GM13976 (cell line): Measurements from ENCODE around the gene AEN.

ENCODE experiments used
- DNase-seq: peaks from one replicate; pipeline ENCODE4 v3.0.0; 2012; ENCODE audit warnings: low spot score
- in situ Hi-C: fragments of 300-500 bp; cut with MboI; formaldehyde crosslinking; loops from one replicate; pipeline ENCODE4 v1.12.0; 2022; ENCODE audit warnings: low sequenced_read_pairs, mixed read lengths, inconsistent platforms; ENCODE audit not compliant: unreplicated experiment
- TF ChIP-seq, protein P1 (sequence below): IDR thresholded peaks from 2 replicates; pipeline ENCODE4 v1.5.1; 2012; ENCODE audit warnings: borderline replicate concordance, mild to moderate bottlenecking; ENCODE audit not compliant: insufficient read depth; ENCODE audit errors: extremely low read depth, missing control alignments, control extremely low read depth

The AEN gene

DNA sequence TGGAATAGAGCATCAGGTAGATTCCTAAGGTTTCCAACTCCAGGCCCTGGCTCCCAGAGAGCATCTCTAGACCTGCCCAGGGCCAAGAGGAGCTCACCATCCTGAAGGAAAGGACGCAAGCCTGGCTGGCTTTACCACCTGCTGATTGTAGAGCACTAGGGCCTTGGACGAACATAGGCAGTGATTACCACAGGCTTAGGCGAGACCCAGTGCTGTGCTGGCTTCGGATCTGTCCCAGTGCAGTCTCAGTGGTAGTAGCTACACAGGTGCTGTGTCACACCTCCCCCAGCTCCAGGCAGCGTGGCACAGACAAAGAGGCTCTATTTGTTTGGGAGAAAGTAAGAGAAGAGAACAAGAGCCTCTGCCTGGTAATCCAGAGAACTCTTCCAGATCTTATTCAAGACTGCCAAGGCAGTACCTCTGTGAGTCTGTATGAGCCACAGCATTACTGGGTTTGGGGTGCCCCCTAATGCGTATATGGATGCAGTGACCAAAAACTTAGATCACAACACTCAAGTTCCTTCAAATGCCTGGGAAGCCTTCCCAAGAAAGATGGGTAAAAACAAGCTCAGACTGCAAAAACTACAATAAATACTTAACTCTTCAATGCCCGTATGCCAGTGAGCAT, 43.1 kb downstream of the AEN start:
- DNase-seq = no peak
- TF ChIP-seq, protein P1, sequence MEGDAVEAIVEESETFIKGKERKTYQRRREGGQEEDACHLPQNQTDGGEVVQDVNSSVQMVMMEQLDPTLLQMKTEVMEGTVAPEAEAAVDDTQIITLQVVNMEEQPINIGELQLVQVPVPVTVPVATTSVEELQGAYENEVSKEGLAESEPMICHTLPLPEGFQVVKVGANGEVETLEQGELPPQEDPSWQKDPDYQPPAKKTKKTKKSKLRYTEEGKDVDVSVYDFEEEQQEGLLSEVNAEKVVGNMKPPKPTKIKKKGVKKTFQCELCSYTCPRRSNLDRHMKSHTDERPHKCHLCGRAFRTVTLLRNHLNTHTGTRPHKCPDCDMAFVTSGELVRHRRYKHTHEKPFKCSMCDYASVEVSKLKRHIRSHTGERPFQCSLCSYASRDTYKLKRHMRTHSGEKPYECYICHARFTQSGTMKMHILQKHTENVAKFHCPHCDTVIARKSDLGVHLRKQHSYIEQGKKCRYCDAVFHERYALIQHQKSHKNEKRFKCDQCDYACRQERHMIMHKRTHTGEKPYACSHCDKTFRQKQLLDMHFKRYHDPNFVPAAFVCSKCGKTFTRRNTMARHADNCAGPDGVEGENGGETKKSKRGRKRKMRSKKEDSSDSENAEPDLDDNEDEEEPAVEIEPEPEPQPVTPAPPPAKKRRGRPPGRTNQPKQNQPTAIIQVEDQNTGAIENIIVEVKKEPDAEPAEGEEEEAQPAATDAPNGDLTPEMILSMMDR = peak; percentile 35
- in situ Hi-C loops = no loop called here

DNA sequence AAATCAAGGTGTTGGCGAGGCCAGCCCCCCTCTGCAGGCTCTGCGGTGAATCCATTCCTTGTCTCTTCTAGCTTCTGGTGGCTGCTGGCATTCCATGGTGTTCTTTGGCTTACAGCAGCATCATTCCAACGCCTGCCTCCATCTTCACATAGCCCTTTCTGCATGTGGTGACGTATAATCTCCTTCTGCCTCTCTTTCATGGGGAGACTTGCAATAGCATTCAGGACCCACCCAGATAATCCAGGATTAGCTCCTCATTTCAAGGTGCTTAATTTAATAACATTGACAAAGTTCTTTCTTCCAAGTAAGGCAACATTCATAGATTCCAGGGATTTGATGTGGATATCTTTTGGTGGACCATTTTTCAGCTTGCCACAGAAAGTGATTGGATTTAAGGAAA, 53.5 kb downstream of the AEN start:
- TF ChIP-seq, protein P1 = no peak
- DNase-seq = no peak
- in situ Hi-C loops = no loop called here

DNA sequence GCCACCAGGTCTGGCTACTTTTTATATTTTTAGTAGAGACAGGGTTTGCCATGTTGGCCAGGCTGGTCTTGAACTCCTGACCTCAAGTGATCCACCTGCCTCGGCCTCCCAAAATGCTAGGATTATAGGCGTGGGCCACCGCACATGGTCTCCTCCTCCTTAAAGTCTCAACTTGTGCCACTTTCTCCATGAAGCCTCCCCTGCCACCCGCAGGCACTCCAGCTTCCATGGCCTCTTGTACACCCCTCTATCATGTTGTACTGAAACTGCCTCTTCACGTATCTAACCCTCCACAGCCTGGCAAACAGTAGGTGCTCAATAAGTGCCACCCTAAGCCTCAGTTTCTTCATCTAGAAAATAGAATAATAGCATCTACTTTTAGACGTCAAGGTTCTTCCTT, 57.6 kb downstream of the AEN start:
- DNase-seq = no peak
- in situ Hi-C loops = no loop called here
- TF ChIP-seq, protein P1 = no peak

DNA sequence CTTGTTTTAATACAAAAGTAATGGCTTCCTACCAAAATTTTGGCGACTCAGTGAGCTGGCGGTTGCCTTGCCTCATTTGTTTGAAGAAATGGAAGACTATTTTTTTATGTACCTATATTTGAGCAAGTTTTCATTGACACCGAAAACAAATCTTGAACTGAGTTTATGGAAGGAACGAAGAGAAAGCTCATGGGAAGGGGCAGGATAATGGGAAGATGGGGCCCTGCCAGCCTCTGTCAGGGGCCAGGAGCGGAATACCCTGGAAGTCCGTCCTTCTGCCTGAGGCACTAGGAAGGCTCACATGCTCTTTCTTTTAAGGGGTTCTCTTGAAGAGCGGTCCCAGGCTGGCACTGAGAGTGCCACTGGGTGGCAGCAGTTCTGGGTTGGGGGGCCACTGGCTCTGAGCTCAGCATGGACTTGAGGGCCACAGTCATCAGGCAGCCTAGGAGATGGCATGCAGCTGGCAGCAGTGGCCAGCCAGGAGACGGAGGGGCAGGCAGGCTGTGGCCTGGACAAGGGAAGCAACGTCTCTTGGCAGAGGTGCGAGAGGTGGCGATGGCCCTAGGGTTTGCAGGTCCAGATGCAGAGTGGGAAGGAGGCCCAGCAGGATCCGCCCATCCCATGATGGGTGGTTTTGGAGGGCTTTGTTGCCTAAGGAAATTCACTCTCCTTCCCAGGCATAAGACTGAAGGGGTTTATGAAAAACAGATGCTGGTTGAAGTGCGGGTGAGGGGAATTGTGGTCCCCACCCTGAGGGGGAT, 59.3 kb downstream of the AEN start:
- in situ Hi-C loops = no loop called here
- TF ChIP-seq, protein P1 = no peak
- DNase-seq = no peak

DNA sequence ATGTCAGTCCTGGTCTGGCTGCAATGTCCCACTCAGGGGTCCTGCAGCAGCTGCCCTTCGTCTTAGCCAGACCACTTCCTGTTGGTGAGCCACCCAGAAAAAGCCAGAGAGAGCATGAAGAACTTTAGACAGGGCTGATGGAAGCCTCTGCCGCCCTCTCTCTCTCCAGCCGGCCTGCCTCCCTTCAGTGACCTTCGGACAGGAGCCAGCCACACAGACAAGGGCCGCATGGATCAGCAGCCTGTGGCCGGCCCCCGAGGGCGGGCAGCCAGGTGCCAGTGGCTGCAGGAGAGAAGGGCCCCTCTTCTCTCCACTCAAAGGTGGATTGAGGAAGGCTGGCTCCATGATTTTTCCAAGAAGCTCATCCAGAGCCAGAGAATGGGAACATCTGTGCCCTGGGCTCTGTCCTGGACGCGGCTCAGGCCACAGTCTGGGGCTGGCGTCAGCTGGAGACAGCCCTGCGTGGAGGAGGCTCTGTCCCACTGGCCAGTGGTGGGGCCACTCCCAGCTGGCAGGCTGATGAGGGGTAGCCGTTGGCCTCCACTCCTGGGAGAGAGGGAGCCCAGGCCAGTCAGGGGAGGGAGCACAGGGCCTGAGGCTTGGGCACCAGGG, 60.6 kb downstream of the AEN start:
- no peak for DNase-seq
- TF ChIP-seq, protein P1 = no peak
- in situ Hi-C loops = no loop called here
